GM12878 (cell line): ENCODE data around the gene LSR. TPM values are rescaled to one million over a fixed set of nuclear protein-coding genes. Genes with fewer than 3 reads are reported as not detected.

ENCODE experiments used
- ATAC-seq: fragments of 200-7000 bp; cut with Tn5 transposase; 3 replicates; pipeline ENCODE4 v1.9.1; 2020; ENCODE audit warnings: mild to moderate bottlenecking, moderate library complexity
- BruUV-seq: library from RNA; stranded (reverse); fragments of 400-500 nt; replicated peaks from 2 replicates; lab custom pipeline; 2021; lab: Mats Ljungman, UMichigan
- CTCF ChIA-PET: fragments of 300-600 bp; sonication (Branson Sonifier 250); formaldehyde crosslinking; extraction: SDS; loops from one replicate; lab custom pipeline; 2021; ENCODE audit warnings: inconsistent platforms; lab: Yijun Ruan, JAX
- POLR2A ChIA-PET: fragments of 350-600 bp; formaldehyde crosslinking; extraction: SDS; loops from one replicate; lab custom pipeline; 2021; ENCODE audit warnings: inconsistent platforms; lab: Charles Lee
- RAD21 ChIA-PET: fragments of 300-600 bp; sonication (Branson Sonifier 250); formaldehyde crosslinking; loops from one replicate; lab custom pipeline; 2023; ENCODE audit warnings: antibody characterized with exemption; ENCODE audit not compliant: unreplicated experiment; lab: Charles Lee
- SMC1A ChIA-PET: fragments of 300-600 bp; sonication (Branson Sonifier 250); formaldehyde crosslinking; loops from one replicate; lab custom pipeline; 2023; ENCODE audit not compliant: unreplicated experiment, uncharacterized antibody; lab: Charles Lee
- DNase-seq: peaks from one replicate; pipeline ENCODE4 v3.0.0-alpha.2; 2011; ENCODE audit warnings: low read depth, low spot score
- FAIRE-seq: peaks from 3 replicates; lab custom pipeline; 2011; peaks lifted over from hg19 to GRCh38; lab: Jason Lieb, UNC
- H2AFZ ChIP-seq: 2 replicates; pipeline ENCODE4 v1.6.0; 2011; ENCODE audit warnings: low read depth, low read length, control low read depth; ENCODE audit not compliant: control insufficient read depth
- H3K27ac ChIP-seq: 2 replicates; pipeline ENCODE4 v1.5.1; 2011; ENCODE audit warnings: control low read depth; ENCODE audit not compliant: control insufficient read depth, insufficient read depth
- H3K27me3 ChIP-seq, 2 experiments: replicated peaks in 1 of 2; 2 replicates each; pipeline versions ENCODE4 v1.6.0 to v1.6.1; 2011; ENCODE audit warnings: low read length in 1 of 2; ENCODE audit not compliant: control insufficient read depth in 2 of 2, insufficient read depth in 2 of 2
- H3K36me3 ChIP-seq, 2 experiments: 2 replicates each; pipeline ENCODE4 v1.5.1; 2011; ENCODE audit warnings: low read length in 1 of 2; ENCODE audit not compliant: control insufficient read depth in 2 of 2, insufficient read depth in 2 of 2
- H3K4me1 ChIP-seq: 2 replicates; pipeline ENCODE4 v1.6.1; 2011; ENCODE audit warnings: mild to moderate bottlenecking, low read length, moderate library complexity, mixed read lengths; ENCODE audit not compliant: control insufficient read depth, insufficient read depth
- H3K4me2 ChIP-seq: 2 replicates; pipeline ENCODE4 v1.6.0; 2011; ENCODE audit warnings: control low read depth; ENCODE audit not compliant: control insufficient read depth, insufficient read depth
- H3K4me3 ChIP-seq: fragments of 200-600 bp; sonication (generic); 2 replicates; pipeline ENCODE4 v1.5.1; 2016
- H3K79me2 ChIP-seq: 2 replicates; pipeline ENCODE4 v1.6.0; 2011; ENCODE audit warnings: low read length; ENCODE audit not compliant: control insufficient read depth, insufficient read depth
- H3K9ac ChIP-seq: 2 replicates; pipeline ENCODE4 v1.8.0; 2011; ENCODE audit warnings: low read length, control low read depth, mixed read lengths; ENCODE audit not compliant: control insufficient read depth, insufficient read depth
- H3K9me3 ChIP-seq: replicated peaks from 3 replicates; pipeline ENCODE4 v1.5.1; 2011; ENCODE audit warnings: mild to moderate bottlenecking, low read length; ENCODE audit not compliant: control insufficient read depth, insufficient read depth
- H4K20me1 ChIP-seq: 2 replicates; pipeline ENCODE4 v1.6.0; 2011; ENCODE audit not compliant: control insufficient read depth, insufficient read depth
- ATF2 ChIP-seq: IDR thresholded peaks from 2 replicates; pipeline ENCODE4 v1.6.1; 2012; ENCODE audit warnings: low read length, inconsistent platforms
- CREB1 ChIP-seq: IDR thresholded peaks from 2 replicates; pipeline ENCODE4 v1.6.1; 2012; ENCODE audit warnings: low read depth, mild to moderate bottlenecking, inconsistent platforms
- CUX1 ChIP-seq: IDR thresholded peaks from 2 replicates; pipeline ENCODE4 v1.6.1; 2012; ENCODE audit warnings: improper control_type of control experiment, low read depth, low read length; ENCODE audit not compliant: insufficient replicate concordance
- EZH2 ChIP-seq: IDR thresholded peaks from 2 replicates; pipeline ENCODE4 v1.6.1; 2012; ENCODE audit warnings: low read depth, mild to moderate bottlenecking, control low read depth, inconsistent platforms, low read length, borderline replicate concordance; ENCODE audit not compliant: control insufficient read depth
- MAX ChIP-seq: IDR thresholded peaks from 2 replicates; pipeline ENCODE4 v1.6.1; 2012; ENCODE audit warnings: low read depth, low read length, improper control_type of control experiment
- MXI1 ChIP-seq: fragments of 150-350 bp; IDR thresholded peaks from 2 replicates; pipeline ENCODE4 v1.6.1; 2011; ENCODE audit warnings: low read depth, mild to moderate bottlenecking, inconsistent platforms, low read length, improper control_type of control experiment
- NR2C2 ChIP-seq: IDR thresholded peaks from 2 replicates; pipeline ENCODE4 v1.6.1; 2011; ENCODE audit warnings: borderline replicate concordance, low read depth; ENCODE audit not compliant: control insufficient read depth, insufficient read length
- NRF1 ChIP-seq: conservative IDR thresholded peaks from 2 replicates; pipeline ENCODE4 v1.6.1; 2011; ENCODE audit warnings: mild to moderate bottlenecking, low read depth, low read length, improper control_type of control experiment
- POU2F2 ChIP-seq: IDR thresholded peaks from 3 replicates; pipeline ENCODE4 v1.6.1; 2011; ENCODE audit warnings: low read depth, mild to moderate bottlenecking, low read length, borderline replicate concordance
- SIN3A ChIP-seq: IDR thresholded peaks from 2 replicates; pipeline ENCODE4 v1.6.1; 2012; ENCODE audit warnings: low read depth, low read length, improper control_type of control experiment
- STAT1 ChIP-seq: fragments of 450-650 bp; conservative IDR thresholded peaks from 2 replicates; pipeline ENCODE4 v1.6.1; 2014; ENCODE audit warnings: antibody characterized with exemption, mild to moderate bottlenecking
- TBL1XR1 ChIP-seq: IDR thresholded peaks from 2 replicates; pipeline ENCODE4 v1.6.1; 2012; ENCODE audit warnings: low read depth, low read length, improper control_type of control experiment
- USF2 ChIP-seq: IDR thresholded peaks from 2 replicates; pipeline ENCODE4 v1.6.1; 2011; ENCODE audit warnings: low read depth, low read length, improper control_type of control experiment, borderline replicate concordance
- ZBTB33 ChIP-seq: fragments of 450-650 bp; IDR thresholded peaks from 2 replicates; pipeline ENCODE4 v1.6.1; 2017; ENCODE audit warnings: mild to moderate bottlenecking
- WGBS: methylation state at CpG from one replicate; pipeline ENCODE4 v1.1.6; 2016; ENCODE audit warnings: low lambda C conversion rate; ENCODE audit not compliant: insufficient replicate concordance, insufficient coverage; ENCODE audit errors: missing lambda C conversion rate; 5-methylcytosine and 5-hydroxymethylcytosine counted together
- in situ Hi-C: fragments of 300-500 bp; cut with MboI; formaldehyde crosslinking; loops from 9 replicates; pipeline ENCODE4 v1.14.3; 2018; ENCODE audit warnings: mixed read lengths
- intact Hi-C: fragments of 100-400 bp; cut with micrococcal nuclease; formaldehyde crosslinking; loops from one replicate; pipeline ENCODE4 v1.14.2; 2022; ENCODE audit not compliant: unreplicated experiment
- polyA plus RNA-seq, 11 experiments: library from polyadenylated mRNA; depleted of rRNA in 4 of 11; unstranded in 6 of 11; stranded (reverse) in 5 of 11; fragments of >200 nt; fragmentation: Nextera tagmentation in 4 of 11; fragmentation: Illumina TruSeq in 1 of 11; extraction: Ambion mirVana in 4 of 11; extraction: Trizol in 1 of 11; gene quantifications; 1 replicate in 1 of 11; 2 replicates in 10 of 11; pipeline versions ENCODE4 v1.2.1 to v1.2.3, GENCODE V29; 2011 to 2016; ENCODE audit warnings: inconsistent platforms in 2 of 11, missing spikeins in 2 of 11, low read depth in 1 of 11
- total RNA-seq, 4 experiments: library from RNA; depleted of rRNA in 3 of 4; stranded (reverse); fragments of >200 nt in 3 of 4; fragmentation: Illumina TruSeq in 1 of 4; extraction: Trizol in 1 of 4; gene quantifications; 2 replicates each; pipeline versions ENCODE4 v1.2.1 to v1.2.3, GENCODE V29; 2013 to 2021

LSR gene
- total and polyA plus RNA-seq, 10 of the 15 experiments (the other 5 are each of a cell fraction or from before 2014, with no cell fraction given) = 0.26 to 53.9 (median 26.3) TPM

GRCh38 chr19:35288331-35288730, 39.5 kb downstream of the LSR start:
- Histone ChIP-seq H3K9ac (no peak overlapping the region), H3K27me3 (no peaks in the 10 kb centered on the region; a peak in 2 of 4 replicates), H3K4me2 (no peak overlapping the region), H3K4me1 (no peaks in the 10 kb centered on the region), H2AFZ (no peak overlapping the region), H3K36me3 (no peaks in the 10 kb centered on the region), H3K27ac (no peak overlapping the region), H4K20me1 (no peaks in the 10 kb centered on the region), H3K79me2 (no peaks in the 10 kb centered on the region), H3K4me3 (no peak overlapping the region), H3K9me3 (no peaks in the 10 kb centered on the region)
- no peak for ATAC-seq
- no peak for FAIRE-seq
- ChIA-PET CTCF (interaction anchor here (1.3 to 1.5 kb wide), 2 partner anchors 18 to 23 kb away, joined by 4 to 6 read pairs; no protein-coding TSS in a partner anchor), RAD21 (interaction anchor here (1.3 kb wide), 1 partner anchor 17 kb away, joined by 3 read pairs; no protein-coding TSS in a partner anchor), SMC1A (interaction anchor here (0.7 to 1.7 kb wide), 6 partner anchors 10 to 147 kb away, joined by 3 to 5 read pairs (median 3); no protein-coding TSS in a partner anchor), POLR2A (interaction anchor here (0.7 kb wide), 1 partner anchor 110 kb away, joined by 6 read pairs; no protein-coding TSS in a partner anchor)
- no peak for DNase-seq
- WGBS = 3% methylated on average over 2 of the region's 2 CpGs
- intact Hi-C loops (no loop called here), in situ Hi-C loops (no loop called here)
- BruUV-seq = no TSS peak
- TF ChIP-seq STAT1 = no peak
- no peak for TF ChIP-seq ZBTB33
- TF ChIP-seq CUX1 = no peak
- no peak for TF ChIP-seq MAX
- TF ChIP-seq MXI1 = no peak
- TF ChIP-seq EZH2 = no peak
- no peak for TF ChIP-seq CREB1
- TF ChIP-seq SIN3A = no peak
- no peak for TF ChIP-seq NRF1
- TF ChIP-seq NR2C2 = no peak
- TF ChIP-seq USF2 = no peak
- TF ChIP-seq ATF2 = no peak
- TF ChIP-seq POU2F2 = no peak
- no peak for TF ChIP-seq TBL1XR1
